HG02870 (cell line): Measurements from ENCODE around the gene FOXN3.
"Not testable (repeated sequence)": the region's sequence is repeated elsewhere in the genome, so short reads cannot be mapped to it uniquely, and the experiment has no call there.

Experiments used
- ATAC-seq: cut with Tn5 transposase; IDR thresholded peaks from one replicate; pipeline ENCODE4 v1.9.1; 2021; ENCODE audit warnings: mild to moderate bottlenecking, moderate library complexity; ENCODE audit not compliant: unreplicated experiment

The FOXN3 gene

GRCh38 chr14:89207925-89208328 is 209.1 kb downstream of the FOXN3 start:
- no peak for ATAC-seq

GRCh38 chr14:89206389-89207031 is 210.5 kb downstream of the FOXN3 start:
- no peak for ATAC-seq

GRCh38 chr14:89205137-89205740 is 211.8 kb downstream of the FOXN3 start:
- no peak for ATAC-seq

GRCh38 chr14:89202413-89203190 is 214.4 kb downstream of the FOXN3 start:
- ATAC-seq = no peak

GRCh38 chr14:89201645-89202044 is 215.4 kb downstream of the FOXN3 start:
- no peak for ATAC-seq

GRCh38 chr14:89199357-89199756 is 217.7 kb downstream of the FOXN3 start:
- ATAC-seq = not testable (repeated sequence)

GRCh38 chr14:89198544-89199329 is 218.3 kb downstream of the FOXN3 start:
- ATAC-seq = no peak

GRCh38 chr14:89197623-89198022 is 219.4 kb downstream of the FOXN3 start:
- no peak for ATAC-seq

GRCh38 chr14:89196545-89196944 is 220.5 kb downstream of the FOXN3 start:
- no peak for ATAC-seq

- no peak for ATAC-seq
These were observed 222.7 kb downstream of the FOXN3 start for GRCh38 chr14:89194376-89194775.

- no peak for ATAC-seq
These were observed 226.1 kb downstream of the FOXN3 start for GRCh38 chr14:89190765-89191513.

GRCh38 chr14:89188492-89188891 is 228.5 kb downstream of the FOXN3 start:
- ATAC-seq = no peak

- no peak for ATAC-seq
These were observed 229.5 kb downstream of the FOXN3 start for GRCh38 chr14:89187501-89187900.

- no peak for ATAC-seq
These were observed 230.1 kb downstream of the FOXN3 start for GRCh38 chr14:89186856-89187376.

- no peak for ATAC-seq
These were observed 230.8 kb downstream of the FOXN3 start for GRCh38 chr14:89185919-89186855.

GRCh38 chr14:89184952-89185351 is 232.1 kb downstream of the FOXN3 start:
- ATAC-seq = no peak

- ATAC-seq = no peak
These were observed 234.7 kb downstream of the FOXN3 start for GRCh38 chr14:89182326-89182725.

- ATAC-seq = no peak
These were observed 236.5 kb downstream of the FOXN3 start for GRCh38 chr14:89180546-89180945.

GRCh38 chr14:89179891-89180404 is 237.1 kb downstream of the FOXN3 start:
- no peak for ATAC-seq
